HG02798 (cell line): ENCODE measurements around the gene KRT8.
A peak's percentile ranks its signal among the peaks of the same experiment; 100 is the strongest.

Source experiments
- ATAC-seq: cut with Tn5 transposase; IDR thresholded peaks from one replicate; pipeline ENCODE4 v1.9.1; 2021; ENCODE audit warnings: mild to moderate bottlenecking; ENCODE audit not compliant: unreplicated experiment, poor library complexity

KRT8 gene

GRCh38 chr12:52878507-52879393, 26.1 kb downstream of the KRT8 start:
- no peak for ATAC-seq

DNA sequence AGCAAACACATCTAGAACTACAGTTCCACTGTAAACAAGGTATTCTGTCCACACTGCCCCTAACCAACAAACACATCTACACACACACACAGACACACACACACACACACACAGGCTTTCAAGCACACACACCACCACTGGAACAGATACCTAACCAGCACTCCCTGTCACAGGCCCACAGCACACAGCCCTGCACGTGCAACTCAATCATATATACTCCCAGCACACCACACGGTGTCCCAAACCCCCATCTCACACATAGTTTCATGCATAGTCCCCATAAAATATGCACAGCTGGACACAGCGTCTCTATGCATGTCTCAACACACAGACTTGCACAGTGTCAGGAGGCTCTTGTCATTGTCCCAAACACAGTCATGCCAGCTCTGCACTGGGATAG, 27.6 kb downstream of the KRT8 start:
- ATAC-seq = no peak

DNA sequence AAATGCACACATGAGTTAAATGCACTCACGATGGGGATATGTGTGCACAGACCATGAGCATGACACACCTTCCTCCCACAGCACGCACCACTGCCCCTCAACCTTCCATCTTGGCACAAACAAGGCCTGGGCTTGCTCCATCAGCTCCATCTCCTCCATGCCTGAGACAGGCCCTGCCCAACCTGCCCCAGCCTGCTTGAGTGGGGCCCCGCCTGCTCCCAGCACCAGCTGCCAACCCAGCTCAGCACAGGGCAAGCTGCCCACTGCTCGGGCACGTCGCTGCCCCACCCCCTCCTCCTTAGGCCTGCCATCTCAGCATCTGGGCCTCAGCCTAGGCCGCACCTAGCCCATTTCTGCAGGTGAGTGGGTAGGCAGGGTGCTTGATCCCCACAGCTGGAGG, 28.5 kb downstream of the KRT8 start:
- ATAC-seq = no peak

DNA sequence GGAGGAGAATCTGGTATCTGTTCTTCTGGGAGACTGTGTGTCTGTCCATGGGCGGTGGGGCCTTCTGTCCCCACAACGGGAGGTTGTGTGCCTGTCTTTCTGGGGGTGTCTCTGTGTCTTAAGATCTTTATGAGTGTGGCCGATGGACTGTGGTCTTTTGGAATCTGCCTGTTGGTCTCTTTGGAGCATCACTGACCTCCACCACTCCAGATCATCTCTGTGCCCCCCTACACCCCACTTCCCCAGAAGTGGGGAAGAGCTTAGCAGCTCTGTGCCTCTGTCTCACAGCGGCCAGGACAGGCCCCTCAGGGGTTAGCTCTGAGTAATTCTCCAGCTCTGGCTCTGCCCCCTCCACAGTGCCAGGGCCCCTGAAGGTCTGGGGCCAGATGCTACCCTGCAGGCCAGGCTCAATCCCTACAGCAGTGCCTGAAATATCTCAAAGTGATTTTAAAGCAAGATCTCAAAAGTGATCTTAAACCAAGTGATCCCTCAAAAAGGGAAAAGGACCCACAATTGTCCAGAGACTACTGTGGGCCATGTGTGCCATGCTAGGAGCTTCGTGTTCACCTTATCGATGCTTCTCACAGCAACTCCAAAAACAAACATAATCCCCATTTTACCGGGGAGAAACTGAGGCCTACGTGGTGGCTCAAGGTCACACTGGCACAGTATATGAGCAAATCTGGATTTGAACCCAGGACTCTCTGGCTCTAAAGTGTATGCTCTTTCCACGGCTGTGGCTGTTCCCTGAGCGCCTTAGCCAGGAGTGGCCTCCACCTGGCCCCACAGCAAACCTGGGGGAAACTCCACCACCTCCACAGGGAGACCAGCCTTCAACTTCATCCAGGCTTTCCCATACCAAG, 30.1 kb downstream of the KRT8 start:
- ATAC-seq = no peak

DNA sequence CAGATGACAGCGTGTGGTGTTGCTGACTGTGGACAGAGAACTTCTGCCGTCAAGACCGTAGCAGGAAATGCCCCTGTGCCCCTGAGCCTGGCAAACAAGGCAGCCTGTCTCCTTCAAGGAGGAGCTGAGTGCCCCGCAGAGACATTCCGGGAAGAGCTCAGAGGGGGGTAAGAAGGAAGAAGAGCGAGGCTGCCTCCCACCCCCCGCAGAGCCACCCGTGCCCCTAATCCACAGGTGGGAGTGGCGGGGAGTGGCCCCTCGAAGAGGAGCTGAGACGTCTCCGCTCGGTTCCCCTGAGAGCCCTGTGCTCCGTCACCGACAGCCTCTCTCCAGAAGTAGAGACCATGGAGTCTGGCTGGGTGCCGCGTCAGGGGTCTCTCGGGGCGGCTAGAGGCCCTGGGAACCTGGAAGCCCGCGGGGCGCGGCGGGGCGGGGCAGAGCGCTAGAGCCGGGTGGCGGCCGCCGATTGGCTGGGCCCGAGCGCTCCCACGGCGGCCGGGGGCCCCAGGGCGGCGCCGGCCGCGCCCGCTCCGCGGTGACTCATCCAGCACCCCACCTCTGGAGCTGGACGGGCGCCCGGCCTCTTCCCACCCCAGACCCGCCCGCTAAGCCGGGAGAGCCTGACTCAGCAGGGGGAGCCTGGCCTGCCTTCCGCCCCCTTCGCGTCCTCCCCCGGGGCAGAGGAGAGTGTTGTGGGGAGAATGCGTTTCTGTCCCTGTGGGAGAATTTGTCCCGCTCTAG, 30.9 kb downstream of the KRT8 start:
- ATAC-seq = peak; percentile 58

GRCh38 chr12:52873513-52873831, 31.4 kb downstream of the KRT8 start:
- ATAC-seq = no peak

- ATAC-seq = no peak
Observed at GRCh38 chr12:52872644-52873389, 32.1 kb downstream of the KRT8 start.

GRCh38 chr12:52871291-52872039, 33.4 kb downstream of the KRT8 start:
- ATAC-seq = no peak

DNA sequence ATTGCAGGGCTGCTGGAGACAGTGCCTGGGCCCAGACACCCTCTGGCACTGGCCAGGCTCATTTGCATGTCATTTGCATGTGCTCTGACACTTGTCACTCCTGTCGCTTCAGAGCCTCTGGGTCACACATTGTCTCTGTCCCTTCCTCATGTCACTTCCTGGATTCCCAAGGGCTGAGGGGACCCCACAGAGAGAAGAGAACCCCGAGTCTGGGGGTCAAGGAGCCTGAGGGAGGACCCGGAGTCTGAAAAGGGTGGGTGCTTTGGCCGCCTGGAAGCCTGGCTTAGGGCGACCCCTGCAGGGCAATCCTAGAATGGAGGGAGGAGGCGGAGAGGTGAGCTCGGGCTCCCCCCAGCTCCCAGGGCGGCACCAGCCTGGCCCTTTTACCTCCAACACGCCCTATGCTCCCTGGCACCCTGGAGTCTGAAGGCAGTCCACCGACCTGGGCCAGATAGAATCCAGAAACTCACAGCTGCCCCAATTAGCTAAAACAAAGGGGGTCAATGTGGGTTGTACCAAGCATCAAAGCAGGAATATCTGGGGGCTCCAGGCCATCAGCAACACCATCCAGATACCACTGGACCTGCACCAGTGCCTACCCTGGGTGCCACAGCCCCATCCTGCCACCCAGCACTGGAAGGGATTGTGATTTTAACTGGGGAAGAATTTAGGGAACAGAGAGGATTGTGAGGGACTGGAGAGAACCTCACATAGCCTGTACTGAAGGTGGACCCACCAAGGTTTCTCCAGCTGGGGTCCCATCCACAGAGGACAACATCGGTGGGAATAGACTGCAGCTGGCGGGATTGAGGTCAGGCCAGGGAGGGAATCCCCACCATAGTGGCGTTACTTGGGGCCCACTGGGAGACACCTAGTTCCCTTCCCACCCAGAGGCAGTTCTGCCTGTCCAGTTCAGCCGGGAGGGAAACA, 34.2 kb downstream of the KRT8 start:
- ATAC-seq = peak; percentile 57

DNA sequence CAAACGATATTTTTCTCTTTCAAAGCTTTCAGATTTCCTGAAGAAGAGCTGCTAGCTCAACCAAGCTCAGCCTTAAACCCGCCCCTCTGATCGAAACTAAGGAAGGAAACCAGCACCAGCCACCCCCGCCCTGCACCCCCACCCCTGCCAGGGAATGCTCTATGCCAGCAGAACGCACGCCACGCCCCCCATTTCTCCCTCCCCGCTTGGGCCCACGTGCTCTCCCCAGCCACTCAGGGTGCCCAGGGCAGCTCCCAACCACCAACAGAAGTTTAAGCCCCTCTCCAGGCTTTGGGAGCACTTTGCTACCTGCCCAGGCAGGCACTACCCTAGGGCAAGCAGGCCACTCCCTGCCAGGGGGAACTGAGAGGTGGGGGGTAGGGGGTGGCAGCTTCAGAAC, 37.2 kb downstream of the KRT8 start:
- ATAC-seq = no peak

DNA sequence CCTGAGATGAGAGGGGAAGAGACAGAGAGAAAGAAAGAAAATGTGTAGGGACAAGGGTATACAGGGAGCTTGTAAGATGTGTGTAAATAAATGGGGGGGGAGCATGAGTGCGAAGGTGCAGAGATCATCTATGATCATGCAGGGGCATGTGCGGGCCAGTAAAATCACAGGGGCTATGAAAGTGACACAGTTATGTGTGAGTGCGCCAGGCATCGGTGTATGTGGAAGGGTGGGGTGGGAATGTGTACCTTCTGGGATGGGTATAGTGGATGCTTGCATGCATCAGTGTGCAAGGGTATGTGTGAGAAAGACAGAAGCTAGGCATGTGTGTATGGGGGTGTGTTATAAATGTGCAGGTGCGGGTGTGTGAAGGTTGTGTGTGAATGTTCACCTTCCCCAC, 37.7 kb downstream of the KRT8 start:
- ATAC-seq = no peak

DNA sequence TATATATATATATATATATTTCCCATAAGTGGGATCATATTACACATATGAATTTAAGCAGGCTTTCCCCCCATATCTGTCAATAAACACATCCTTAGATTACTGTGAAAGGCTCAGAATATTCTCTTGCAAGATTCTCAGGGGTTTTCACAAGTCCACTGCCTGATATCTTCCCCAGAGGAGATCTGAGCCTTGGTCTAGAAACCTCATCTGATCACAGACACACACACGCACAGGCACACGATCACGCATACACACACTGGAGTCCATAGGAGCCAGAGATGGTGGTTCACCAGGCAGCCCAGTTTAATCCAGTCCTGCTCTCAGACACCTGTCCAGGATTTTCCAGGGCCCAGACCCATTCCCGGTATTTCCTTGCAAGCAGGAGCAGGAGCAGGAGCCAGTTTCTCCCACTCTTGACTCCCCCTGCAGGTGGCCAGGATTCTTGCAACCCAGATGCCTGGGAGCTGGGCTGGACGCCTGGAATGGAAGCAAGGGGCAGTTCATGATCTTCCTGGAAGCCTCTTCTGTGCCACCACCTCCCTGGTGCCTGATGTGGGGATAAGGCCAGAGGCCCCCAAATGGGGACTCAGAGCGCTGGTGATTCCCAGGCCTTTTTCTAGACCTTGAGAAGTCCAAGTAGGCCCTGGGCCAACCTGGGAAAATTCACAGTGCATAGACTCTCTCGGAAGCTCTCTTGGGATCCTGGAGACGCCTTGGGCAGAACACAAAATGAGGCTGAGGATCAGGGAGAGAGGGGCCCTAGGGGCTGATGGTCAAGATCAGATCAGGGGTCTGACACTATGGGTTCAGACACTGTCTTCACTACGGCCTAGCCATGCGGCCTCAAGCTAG, 39.6 kb downstream of the KRT8 start:
- ATAC-seq = no peak

- ATAC-seq = no peak
Observed at GRCh38 chr12:52862023-52862422, 42.9 kb downstream of the KRT8 start.

DNA sequence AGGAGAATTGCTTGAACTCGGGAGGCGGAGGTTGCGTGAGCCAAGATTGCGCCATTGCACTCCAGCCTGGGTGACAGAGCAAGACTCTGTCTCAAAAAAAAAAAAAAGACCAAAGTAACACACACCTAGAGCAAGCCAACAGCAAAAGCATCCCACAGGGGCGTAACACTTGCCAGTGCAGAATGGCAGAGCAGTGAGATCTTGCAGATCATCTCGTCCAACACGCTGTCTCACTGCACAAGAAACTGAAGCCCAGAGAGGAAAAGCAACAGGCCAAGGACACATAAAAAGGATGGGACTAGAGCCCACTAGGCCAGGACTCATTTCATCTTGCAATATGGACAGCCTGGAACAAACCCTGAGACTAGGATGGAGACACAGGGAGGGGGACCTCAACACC, 43.4 kb downstream of the KRT8 start:
- ATAC-seq = no peak

DNA sequence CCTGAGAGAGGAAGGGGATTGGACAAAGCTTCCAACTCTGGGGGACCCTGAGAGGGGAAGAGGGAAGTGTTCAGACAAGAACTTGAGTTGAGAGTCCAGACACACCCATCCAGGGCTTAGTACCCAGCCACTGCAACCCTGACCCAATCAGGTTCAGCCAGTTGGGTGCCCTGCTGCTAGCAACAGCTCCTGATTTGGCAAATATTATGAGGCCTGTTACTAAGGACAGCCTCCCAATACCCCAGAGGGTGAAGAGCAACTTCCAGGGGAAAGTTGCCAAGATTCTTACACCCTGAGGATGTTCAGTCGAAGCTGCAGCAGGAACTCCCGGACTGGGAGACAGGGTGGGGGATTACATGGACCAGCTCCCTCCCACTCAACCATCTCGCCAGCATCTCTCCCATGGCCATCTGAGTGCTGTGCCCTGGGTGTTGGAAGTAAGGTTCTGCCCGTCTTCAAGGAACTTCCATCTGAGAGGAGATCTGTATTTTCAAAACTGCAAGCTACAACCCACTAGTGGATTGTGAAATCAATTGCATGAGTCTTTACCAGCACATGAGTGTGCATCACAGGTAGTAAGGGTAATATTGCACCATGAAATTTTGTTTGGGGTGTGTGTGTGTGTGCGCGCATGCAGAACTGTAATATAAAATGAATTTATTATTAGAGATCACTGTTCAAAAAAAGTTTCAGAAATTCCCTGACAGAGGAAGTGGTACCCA, 44.6 kb downstream of the KRT8 start:
- no peak for ATAC-seq

GRCh38 chr12:52857500-52857899, 47.4 kb downstream of the KRT8 start:
- no peak for ATAC-seq

DNA sequence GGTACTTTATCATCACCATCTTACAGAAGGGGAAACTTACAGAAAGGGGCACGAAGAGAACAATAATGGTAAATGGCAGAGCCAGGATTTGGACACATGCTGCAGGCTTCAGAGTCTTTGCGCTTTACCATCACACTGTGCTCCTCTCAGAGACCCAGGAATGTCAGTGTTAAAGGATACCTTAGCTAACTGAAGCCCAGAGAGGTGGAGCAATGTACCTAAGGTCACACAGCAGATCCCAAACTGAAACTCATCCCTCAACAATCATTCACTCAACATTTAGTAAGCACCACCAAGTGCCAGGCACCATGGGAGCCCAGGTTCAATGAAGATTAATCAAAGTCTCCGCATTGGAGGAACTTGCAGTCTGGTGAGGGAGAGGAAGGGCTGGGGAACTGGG, 48.1 kb downstream of the KRT8 start:
- no peak for ATAC-seq
